ENCODE data around the gene C2orf68. TPM values are rescaled to one million over a fixed set of nuclear protein-coding genes. Genes with fewer than 3 reads are reported as not detected.
A peak's percentile ranks its signal among the peaks of the same experiment; 100 is the strongest.
"Not testable (repeated sequence)": the region's sequence is repeated elsewhere in the genome, so short reads cannot be mapped to it uniquely, and the experiment has no call there.

C2orf68 gene
- total RNA-seq, 1 experiment from 2014 or later: 20.1 TPM

DNA sequence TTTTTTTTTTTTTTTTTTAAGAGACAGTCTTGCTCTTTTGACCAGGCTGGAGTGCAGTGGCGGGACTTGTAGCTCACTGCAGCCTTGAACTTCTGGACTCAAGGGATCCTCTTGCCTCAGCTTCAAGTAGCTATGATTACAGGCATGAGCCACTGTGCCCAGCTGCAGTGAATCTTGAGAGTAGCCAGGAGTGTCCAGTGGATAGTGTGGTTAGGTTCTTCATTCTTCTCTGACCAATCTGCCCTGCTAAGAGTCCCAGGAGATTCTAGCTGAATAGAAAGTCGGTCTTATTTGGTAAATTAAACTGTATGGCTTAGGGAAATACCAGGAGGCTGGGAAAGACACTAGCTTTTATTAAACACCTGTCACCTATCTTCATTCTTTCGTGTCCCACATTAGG is 19.4 kb upstream of the C2orf68 start:
- DNase-seq (ENCODE audit: low spot score): no peak

DNA sequence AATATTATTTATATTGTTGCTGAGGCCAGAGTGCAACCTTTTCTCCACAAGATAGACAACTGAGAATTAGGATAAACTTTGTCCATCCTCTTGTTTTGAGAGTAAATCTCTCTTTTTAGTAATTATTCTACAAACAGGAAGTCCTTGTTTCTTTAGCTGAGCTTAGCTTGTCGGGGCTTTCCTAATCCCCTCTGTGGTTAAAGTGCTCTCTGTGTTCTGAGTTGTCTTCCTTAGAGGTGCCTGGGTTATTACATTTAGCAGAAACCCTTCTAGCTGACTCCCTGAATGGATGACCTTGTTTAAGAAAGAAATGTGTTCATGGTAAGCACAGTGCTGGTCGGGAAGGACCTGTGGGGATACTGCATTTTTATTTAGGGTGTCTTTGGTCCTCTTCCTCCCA is 16.8 kb upstream of the C2orf68 start:
- no peak for DNase-seq (ENCODE audit: low spot score)

DNA sequence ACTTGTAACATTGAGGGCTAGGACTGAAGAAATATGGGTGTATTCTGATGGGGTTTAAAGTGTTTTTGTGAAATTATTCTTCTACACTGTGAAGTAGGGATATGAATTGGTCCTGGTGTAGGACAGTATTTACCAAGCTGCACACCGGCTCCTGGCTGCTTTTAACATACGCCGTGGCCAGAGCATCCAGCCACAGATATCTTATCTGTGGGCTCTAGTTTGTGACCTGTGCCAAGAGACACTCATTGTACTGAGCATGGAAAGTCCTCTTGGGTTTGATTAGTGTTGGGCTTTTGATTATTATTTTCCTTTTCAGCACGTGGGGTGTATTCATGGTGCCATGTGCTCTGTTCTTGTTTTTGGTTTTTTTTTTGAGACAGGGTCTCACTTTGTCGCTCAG is 12.1 kb upstream of the C2orf68 start:
- no peak for DNase-seq (ENCODE audit: low spot score)

DNA sequence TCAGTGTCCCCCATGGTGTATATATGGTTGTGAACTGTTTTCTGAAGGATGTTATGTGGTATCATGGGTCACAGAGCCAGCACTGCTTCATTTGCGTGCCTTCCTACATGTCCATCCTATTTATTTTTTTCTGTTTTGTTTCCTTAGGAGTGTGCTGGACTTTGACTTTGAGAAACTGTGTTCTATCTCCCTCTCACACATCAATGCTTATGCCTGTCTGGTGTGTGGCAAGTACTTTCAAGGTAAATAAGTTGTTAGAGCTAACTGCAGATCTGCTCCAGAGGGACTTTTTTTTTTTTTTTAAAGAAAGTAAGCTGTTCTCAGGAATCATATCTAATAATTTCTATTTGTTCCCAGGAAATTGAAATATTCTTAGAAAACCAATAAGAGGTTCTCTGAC is 9.5 kb upstream of the C2orf68 start:
- DNase-seq (ENCODE audit: low spot score): no peak

DNA sequence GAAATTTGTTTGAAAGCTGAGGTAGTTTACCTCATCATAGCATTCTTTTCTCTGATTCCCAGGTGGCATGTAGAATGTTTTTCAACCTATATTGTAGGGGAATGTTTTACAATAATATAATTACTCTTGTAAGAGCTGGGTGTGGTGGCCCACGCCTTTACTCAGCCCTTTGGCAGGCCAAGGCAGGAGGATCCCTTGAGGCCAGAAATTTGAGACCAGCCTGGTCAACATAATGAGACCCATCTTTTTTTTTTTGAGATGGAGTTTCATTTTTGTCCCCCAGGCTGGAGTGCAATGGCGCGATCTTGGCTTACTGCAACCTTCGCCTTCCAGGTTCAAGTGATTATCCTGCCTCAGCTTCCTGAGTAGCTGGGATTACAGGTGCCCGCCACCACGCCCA is 7.8 kb upstream of the C2orf68 start:
- DNase-seq (ENCODE audit: low spot score): no peak

DNA sequence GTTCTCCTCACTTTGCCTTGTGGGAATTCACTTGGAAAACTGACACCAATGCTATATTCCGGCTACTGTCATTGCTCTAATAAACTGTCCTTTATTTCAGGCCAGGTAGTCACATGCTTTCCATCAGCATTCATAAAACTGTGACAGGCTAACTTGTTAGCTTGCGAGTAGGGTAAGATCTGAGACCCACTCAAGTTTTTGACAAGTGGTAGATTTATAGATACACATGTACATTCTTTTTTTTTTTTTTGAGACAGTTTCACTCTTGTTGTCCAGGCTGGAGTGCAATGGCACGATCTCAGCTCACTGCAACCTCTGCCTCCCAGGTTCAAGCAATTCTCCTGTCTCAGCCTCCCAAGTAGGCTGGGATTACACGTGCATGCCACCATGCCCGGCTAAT is 5.9 kb upstream of the C2orf68 start:
- not testable (repeated sequence) for DNase-seq (ENCODE audit: low spot score)

DNA sequence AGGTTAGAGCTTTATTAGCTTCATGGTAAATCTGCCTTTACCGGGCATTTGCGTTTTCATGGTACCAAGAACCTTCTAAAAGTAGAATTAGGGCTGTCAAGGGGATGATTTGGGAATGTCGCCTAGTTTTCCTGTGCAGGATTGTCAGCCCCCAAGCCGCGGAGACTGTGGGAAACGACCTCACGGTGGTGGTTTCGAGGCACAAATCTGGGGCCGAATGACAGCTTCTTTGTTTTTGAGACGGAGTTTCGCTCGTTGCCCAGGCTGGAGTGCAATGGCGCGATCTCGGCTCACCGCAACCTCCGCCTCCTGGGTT is 3.5 kb upstream of the C2orf68 start:
- no peak for DNase-seq (ENCODE audit: low spot score)

DNA sequence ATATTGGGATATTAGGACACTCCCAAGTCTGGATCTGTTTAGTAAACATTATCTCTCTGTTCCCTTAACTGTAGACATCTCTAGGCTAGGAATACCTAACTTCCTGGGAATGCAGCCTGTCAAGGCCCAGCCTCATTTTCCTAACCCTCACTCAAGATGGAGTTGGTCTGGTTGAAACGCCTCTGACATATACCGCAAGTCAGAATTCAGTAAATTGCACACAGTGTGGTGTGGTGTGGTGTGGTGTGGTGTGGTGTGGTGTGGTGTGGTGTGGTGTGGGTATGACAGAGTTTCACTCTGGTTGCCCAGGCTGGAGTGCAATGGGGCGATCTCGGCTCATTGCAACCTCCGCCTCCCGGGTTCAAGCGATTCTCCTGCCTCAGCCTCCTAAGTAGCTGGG is 2.9 kb upstream of the C2orf68 start:
- not testable (repeated sequence) for DNase-seq (ENCODE audit: low spot score)

DNA sequence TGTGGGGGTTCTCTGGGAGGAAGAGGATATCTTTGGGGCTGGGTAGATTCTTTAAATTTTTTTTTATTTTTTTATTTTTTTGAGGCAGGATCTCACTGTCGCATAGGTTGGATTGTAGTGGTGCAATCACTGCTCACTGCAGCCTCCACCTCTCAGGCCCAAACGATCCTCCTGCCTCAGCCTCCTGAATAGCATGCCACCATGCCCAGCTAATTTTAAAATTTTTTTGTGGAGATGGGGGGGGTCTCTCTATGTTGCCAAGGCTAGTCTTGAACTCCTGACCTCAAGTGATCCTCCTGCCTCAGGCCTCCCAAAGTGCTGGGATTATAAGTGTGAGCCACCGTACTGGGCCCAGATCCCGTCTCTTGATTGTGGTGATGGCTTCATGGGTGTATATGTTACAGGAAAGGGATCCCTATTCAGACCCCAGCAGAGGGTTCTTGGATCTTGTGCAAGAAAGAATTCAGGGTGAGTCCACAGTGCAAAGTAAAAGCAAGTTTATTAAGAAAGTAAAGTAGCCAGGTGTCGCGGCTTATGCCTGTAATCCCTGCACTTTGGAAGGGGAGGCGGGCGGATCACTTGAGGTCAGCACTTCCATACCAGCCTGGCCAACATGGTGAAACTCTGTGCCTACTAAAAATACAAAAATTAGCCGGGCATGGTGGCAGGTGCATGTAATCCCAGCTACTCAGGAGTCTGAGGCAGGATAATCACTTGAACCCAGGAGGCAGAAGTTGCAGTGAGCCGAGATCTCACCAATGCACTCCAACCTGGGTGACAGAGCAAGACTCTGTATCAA is 2.0 kb upstream of the C2orf68 start:
- no peak for DNase-seq (ENCODE audit: low spot score)

DNA sequence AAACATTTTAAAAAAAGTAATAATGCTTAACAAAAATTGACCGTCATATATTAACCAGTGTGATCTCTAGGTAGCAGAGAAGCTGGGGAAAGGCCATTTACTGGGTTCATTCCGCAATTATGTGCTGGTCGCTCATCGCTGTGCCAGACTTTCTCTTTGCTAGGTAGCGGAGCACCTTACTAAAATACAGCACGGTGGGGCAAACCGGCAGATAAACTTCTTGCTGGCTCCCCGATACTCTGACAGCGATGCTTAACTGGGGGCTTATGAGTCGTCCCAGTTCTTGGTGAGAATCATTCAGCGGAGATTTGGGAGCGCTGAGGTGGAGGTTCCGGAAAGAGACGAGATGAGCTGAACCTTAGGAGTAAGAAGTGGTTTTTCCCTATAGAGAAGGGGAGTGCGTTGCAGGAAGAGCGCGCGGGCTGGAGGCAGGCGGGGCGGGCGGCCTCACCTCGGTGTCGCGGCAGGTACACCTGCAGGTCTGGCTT is 605 bp downstream of the C2orf68 start:
- no peak for DNase-seq (ENCODE audit: low spot score)

DNA sequence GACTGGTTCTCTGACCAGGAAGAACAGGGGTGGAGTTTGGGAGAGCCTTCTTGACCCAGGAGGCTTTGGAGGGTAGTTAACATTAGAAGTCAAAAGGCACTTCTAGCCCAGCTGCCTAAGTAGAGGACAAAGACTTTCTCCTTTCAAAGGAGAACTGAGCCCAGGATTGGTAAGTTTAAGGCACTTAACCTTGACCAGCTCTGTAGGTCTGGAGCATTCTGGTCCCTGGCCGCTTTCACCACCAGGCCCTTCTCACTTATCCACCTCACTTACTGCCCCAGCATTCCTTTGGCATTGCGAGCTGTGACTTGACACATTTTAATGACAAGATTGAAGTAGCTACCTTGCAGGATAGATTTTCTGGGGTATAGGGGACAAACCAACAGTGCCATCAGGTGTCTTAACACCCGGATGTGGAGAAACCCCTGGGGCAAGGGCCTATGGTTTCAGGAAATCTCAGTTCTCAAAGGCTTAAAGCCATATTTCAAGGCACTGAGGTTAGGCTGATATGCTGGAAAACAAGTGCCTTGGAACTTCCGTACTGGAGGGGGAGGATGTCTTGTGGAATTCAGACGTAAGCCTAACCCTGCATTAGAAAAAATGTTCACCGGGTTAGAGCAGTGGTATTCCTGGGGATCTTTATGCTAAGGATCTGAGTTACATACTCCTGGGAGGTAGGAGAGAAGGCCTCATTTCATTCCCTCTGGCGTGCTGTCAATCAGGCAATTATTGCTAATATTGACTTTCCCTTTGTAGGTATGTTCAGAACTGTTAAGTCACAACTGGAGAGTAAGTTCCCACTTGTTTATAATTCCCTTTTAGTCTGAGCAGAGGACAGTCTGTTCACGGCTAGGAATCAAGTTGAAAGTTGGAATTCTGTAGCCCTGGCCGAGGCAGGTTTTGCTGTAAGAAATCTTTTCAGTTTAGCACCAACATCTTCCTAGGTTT is 4.3 kb downstream of the C2orf68 start:
- DNase-seq (ENCODE audit: low spot score): no peak

DNA sequence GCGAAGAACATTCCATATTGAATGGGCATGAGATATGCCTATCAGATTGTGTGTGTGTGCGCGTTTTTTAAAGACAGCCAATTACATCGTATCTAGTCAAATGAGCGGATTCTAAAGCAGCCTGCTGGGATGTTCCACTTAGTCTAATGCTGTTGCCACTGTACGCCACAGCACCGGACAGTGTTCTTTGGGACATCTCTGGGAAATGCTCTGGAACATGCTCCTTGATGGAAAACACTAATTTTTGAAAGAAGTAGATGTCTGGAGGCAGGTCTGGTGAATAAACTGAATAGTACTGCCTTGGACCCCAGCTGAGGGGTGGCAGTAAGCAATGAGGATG is 5.8 kb downstream of the C2orf68 start:
- DNase-seq (ENCODE audit: low spot score): no peak

DNA sequence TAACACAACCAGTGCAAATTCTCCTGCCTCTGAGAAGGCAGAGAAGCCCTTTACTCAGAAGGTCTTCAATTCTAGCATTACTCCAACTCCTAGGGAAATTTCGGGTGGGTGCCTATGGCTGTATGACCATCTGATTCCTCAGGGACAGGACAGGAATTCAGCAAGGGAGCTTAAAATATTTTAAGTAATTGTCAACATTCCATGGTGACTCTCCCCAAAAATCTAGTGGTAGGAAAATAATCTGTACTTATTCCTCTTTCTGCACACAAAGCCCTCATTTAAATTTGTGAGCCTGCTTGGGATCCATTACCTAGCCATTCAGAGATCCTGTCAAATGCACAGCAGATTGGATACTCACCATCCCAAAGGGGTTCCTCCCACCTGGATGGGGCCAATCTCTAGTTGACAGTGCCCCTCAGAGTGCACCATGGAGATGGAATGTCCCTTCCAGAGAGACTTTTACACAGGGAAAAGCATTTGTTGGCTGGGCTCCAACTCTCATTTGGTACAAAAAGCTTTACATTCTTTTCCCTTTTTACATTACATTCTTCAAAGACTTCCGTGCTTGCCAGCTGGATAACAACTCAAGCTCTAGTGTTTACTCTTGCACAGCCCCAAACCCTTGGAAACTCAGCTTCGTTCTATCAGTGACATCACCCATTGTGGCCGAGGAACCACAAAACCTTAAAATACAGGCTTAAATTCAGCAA is 6.3 kb downstream of the C2orf68 start:
- DNase-seq (ENCODE audit: low spot score): peak; percentile 71

DNA sequence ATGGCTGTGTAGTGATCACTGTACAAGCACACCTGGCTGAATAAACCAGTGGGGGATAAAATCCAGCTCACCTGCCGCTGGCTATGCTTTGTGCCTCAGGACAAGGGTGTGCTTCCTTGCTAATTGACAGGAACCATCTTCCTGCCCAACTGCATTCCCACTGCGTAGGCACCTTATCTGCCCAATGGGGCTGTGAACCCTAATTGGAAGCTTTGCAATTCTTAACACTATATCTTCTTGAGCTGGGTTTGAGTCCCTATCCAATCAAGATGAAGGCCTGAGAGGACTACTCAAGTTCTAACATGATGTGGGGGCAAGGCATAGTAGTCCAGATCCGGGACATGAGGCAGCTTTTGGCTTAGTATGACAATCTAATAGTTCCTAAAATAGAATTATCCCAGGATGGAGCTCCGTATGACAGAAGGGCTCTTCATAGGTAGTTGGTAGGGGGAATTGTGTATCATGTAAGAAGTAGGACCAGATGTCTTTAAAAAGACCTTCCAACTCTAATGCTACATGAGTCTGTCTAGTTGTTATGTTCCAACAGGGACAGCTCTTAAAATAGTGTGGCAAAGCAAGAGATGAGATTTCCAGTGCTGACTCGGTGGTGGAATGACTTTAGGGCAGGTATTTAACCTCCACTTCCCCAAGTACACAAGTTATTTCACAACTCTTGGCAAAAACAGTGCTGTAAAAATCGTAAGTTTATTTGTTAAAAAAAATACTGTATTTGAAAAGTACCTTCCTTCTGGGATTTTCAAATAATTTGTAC is 7.1 kb downstream of the C2orf68 start:
- no peak for DNase-seq (ENCODE audit: low spot score)

DNA sequence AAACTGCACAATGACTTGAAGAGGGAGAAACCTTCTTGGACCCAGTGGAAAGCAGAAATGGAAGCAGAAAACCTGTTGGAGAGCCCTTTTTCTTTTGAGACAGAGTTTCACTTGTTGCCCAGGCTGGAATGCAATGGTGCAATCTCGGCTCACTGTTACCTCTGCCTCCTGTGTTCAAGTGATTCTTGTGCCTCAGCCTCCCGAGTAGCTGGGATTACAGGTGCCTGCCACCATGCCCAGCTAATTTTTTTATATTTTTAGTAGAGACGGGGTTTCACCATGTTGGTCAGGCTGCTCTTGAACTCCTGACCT is 7.8 kb downstream of the C2orf68 start:
- DNase-seq (ENCODE audit: low spot score): not testable (repeated sequence)

DNA sequence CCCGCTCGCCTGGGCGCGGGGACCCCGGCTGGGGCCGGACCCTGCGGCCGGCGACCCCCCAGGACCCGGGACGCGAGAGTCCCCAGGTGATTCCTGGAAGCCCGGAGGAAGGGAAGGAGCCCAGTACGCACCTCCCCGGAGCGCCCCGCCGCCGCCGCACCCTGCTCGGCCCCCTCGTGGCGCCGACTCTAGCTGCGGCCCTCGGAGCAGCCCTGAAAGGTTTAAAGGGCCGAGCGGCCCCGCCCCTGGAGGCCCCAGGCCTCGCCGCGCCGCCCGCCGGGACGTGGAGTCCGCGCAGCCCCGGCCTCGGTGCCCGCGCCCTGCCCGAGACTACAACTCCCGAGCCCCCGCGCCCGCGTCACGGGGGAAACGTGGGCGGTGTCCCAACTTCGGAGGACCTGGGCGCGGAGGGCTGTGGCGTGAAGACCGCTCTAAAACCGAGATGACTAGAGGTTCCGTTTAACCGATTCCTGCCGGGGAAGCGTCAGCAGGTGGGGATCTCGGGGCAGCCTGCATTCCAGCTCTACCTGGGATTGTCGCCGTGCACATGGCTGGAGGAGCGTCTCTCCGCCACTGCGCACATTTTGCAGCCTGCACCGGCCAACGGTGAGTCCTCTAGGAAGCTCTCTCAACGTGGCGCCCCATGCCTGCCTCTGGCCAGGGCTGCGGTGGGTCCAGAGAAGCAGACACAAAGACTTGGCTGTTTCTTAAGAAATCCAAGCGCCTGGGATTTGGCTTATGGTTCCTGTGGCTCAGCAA is 9.2 kb downstream of the C2orf68 start, which contains the start of gene TMEM150A:
TSS of gene TMEM150A (minus strand) at position 223 of the 759 bp plus-strand sequence. CDS start 750 bp downstream, outside the sequence.
- peak; percentile 73 for DNase-seq (ENCODE audit: low spot score)

DNA sequence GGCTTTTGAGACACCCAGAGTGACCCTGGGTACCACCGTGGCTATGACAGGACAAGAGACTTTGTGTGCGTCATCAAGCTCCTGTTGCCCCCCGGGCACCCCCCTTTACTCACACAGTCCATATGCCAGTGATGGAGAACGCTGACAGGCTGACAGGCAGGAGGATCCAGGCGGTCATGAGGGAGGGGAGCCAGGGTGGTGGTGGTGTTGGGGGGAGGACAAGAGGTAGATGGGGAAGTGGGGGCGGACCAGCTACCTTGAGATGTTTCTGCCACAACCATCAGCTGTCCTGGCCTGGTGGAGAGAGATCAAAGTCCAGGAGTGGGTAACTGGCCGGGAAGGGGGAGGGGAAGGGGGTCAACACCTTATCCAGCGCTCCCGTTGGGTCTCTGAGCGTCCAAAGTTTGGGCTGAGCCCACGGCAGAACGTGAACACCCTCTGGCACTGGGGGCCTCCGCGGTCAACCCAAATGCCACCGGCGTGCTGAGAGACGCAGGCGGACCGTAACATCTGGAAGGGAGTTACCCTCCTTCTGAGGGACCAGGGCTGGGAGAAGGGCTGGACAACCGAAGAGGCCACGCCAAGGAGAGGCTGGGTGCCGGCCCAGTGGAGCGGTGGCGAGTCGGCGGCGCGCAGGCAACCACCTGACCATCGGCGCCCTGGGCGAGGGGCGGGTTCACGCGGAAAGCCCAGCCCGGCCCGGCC is 9.9 kb downstream of the C2orf68 start:
- DNase-seq (ENCODE audit: low spot score): no peak

DNA sequence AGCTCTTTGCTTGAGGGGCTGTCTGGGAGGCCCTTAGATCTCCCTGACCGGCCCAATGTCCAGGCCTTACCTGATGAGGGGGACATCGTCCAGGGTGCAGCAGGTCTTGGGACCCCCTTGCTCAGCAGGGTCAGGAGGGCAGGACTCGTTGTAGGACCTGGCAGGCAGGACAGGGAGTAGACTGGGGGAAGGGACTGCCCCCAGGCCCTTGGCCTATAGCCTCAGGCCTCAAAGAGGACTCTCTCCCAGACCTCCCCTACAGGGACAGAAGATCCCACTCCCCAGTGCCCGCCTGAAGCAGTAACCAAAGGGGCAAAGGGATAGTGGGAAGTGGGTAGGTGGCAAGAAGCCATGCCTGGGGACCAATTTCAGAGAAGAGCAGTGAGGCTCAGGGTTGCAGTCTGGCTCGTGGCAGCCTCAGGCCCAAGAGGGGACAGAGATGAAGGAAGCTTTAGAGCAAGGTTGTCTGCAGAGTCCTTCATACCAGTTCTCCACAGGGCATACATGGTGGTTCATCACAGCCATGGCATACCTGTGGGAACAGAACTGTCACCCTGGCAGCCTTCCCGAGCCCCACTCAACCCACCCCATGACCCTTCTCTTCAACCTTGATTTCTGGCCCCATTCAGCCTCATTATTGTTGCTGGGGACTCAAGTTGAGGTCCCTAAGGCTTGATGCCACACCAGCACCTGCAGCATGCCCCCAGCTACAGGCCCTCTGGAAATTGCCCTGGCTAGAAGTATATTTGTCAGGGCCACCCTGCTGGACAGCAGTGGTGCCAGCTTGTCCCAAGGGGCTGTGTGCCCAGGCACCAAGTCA is 10.7 kb downstream of the C2orf68 start:
- DNase-seq (ENCODE audit: low spot score): no peak

DNA sequence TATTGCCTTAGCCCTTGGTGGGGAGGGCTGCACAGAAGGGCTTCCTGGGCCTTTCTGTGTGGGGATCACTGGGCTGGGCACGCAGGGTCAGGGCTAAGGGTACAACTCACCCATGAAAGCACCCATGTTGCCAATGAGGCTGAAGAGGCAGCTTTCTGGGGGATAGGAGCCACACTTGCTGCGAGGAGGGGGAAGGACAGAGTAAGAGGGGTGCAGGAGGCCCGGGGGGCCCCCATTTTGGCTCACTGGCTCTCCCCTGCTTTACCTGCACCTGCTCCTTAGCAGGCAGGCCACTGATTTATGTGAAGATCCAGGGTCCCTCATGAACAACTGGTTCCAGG is 11.7 kb downstream of the C2orf68 start:
- no peak for DNase-seq (ENCODE audit: low spot score)
